K562 (cell line): Measurements from ENCODE around the gene SH3BP4. TPM values are rescaled to one million over a fixed set of nuclear protein-coding genes. Genes with fewer than 3 reads are reported as not detected.

Experiments
- ATAC-seq: fragments of 200-7000 bp; cut with Tn5 transposase; 3 replicates; pipeline ENCODE4 v1.9.1; 2020; ENCODE audit warnings: moderate library complexity
- BruUV-seq: library from RNA; stranded (reverse); fragments of 400-500 nt; replicated peaks from 2 replicates; lab custom pipeline; 2021; lab: Mats Ljungman, UMichigan
- CTCF ChIA-PET: fragments of 300-600 bp; formaldehyde crosslinking; extraction: SDS; loops from one replicate; lab custom pipeline; 2021; ENCODE audit warnings: low intra/inter-chr PET ratio; lab: Yijun Ruan, JAX
- POLR2A ChIA-PET: fragments of 300-600, 350-650 bp; sonication (Branson Sonifier 250); formaldehyde crosslinking; extraction: SDS; loops from one replicate; lab custom pipeline; 2021; ENCODE audit warnings: antibody characterized with exemption, inconsistent platforms; lab: Yijun Ruan, JAX
- DNase-seq, 4 experiments: peaks; one replicate each; pipeline versions ENCODE4 v3.0.0 to v3.0.0-alpha.2; 2011 to 2018; ENCODE audit warnings: low spot score in 3 of 4, mixed read lengths in 3 of 4; ENCODE audit errors: extremely low read depth in 1 of 4
- FAIRE-seq: peaks from 2 replicates; lab custom pipeline; 2011; peaks lifted over from hg19 to GRCh38; lab: Jason Lieb, UNC
- H2AFZ ChIP-seq: 2 replicates; pipeline ENCODE4 v1.6.0; 2011; ENCODE audit warnings: low read depth, low read length, control low read depth, inconsistent platforms
- H3K27ac ChIP-seq: fragments of 200-600 bp; 3 replicates; pipeline ENCODE4 v1.8.0; 2011; ENCODE audit warnings: low read depth, mild to moderate bottlenecking, control low read depth, inconsistent platforms, low read length, moderate library complexity, mixed read lengths; ENCODE audit errors: extremely low read depth
- H3K27me3 ChIP-seq, 2 experiments: fragments of 300-600 bp in 1 of 2; 2 replicates in 1 of 2; 3 replicates in 1 of 2; pipeline versions ENCODE4 v1.6.0 to v1.8.0; 2011; ENCODE audit warnings: inconsistent platforms in 2 of 2, low read length in 2 of 2, mild to moderate bottlenecking in 1 of 2, mixed read lengths in 1 of 2, moderate library complexity in 1 of 2; ENCODE audit not compliant: control insufficient read depth in 2 of 2, insufficient read depth in 2 of 2
- H3K36me3 ChIP-seq: fragments of 300-600 bp; 3 replicates; pipeline ENCODE4 v1.8.0; 2011; ENCODE audit warnings: mild to moderate bottlenecking, low read length, inconsistent platforms; ENCODE audit not compliant: control insufficient read depth, insufficient read depth
- H3K4me1 ChIP-seq, 2 experiments: fragments of 200-600 bp in 1 of 2; replicated peaks in 1 of 2; 2 replicates in 1 of 2; 3 replicates in 1 of 2; pipeline versions ENCODE4 v1.5.1 to v1.8.0; 2011; ENCODE audit warnings: inconsistent platforms in 2 of 2, low read length in 2 of 2, mild to moderate bottlenecking in 1 of 2, mixed read lengths in 1 of 2, moderate library complexity in 1 of 2; ENCODE audit not compliant: control insufficient read depth in 2 of 2, insufficient read depth in 2 of 2
- H3K4me2 ChIP-seq: 2 replicates; pipeline ENCODE4 v1.6.1; 2011; ENCODE audit warnings: low read length, control low read depth, inconsistent platforms, mixed read lengths; ENCODE audit not compliant: insufficient read depth
- H3K4me3 ChIP-seq: fragments of 200-600 bp; sonication (generic), shearing (Covaris generic); 2 replicates; pipeline ENCODE4 v1.5.1; 2016; ENCODE audit warnings: control low read depth, inconsistent platforms
- H3K79me2 ChIP-seq: fragments of 200-600 bp; 3 replicates; pipeline ENCODE4 v1.8.0; 2011; ENCODE audit warnings: low read length, inconsistent platforms; ENCODE audit not compliant: control insufficient read depth, insufficient read depth
- H3K9ac ChIP-seq, 2 experiments: 2 replicates each; pipeline versions ENCODE4 v1.6.0 to v1.6.1; 2011; ENCODE audit warnings: low read depth in 2 of 2, low read length in 2 of 2, control low read depth in 1 of 2, inconsistent platforms in 1 of 2, mild to moderate bottlenecking in 1 of 2, mixed read lengths in 1 of 2; ENCODE audit not compliant: insufficient read depth in 1 of 2
- H3K9me1 ChIP-seq: one replicate; pipeline ENCODE4 v1.6.0; 2011; ENCODE audit warnings: inconsistent platforms, mild to moderate bottlenecking, low read length, moderate library complexity; ENCODE audit not compliant: control insufficient read depth, insufficient read depth
- H3K9me3 ChIP-seq: replicated peaks from 2 replicates; pipeline ENCODE4 v1.5.1; 2011; ENCODE audit warnings: low read depth, low read length, inconsistent platforms; ENCODE audit not compliant: control insufficient read depth, insufficient read depth
- H4K20me1 ChIP-seq: replicated peaks from 2 replicates; pipeline ENCODE4 v1.6.1; 2011; ENCODE audit warnings: low read length, inconsistent platforms, mixed read lengths; ENCODE audit not compliant: control insufficient read depth, insufficient read depth
- WGBS: fragments of 100-300 bp; shearing (Covaris generic); methylation state at CpG from one replicate; pipeline ENCODE4 v1.1.6; 2016; ENCODE audit warnings: low coverage, mixed read lengths; ENCODE audit not compliant: insufficient coverage; ENCODE audit errors: missing lambda C conversion rate; 5-methylcytosine and 5-hydroxymethylcytosine counted together
- in situ Hi-C: fragments of 300-500 bp; cut with MboI; formaldehyde crosslinking; loops from 4 replicates; pipeline ENCODE4 v1.15.0; 2018; ENCODE audit warnings: inconsistent platforms, mixed read lengths
- intact Hi-C: fragments of 100-400 bp; cut with micrococcal nuclease; formaldehyde crosslinking; loops from 2 replicates; pipeline ENCODE4 v1.14.2; 2022
- polyA plus RNA-seq, 8 experiments: library from polyadenylated mRNA; depleted of rRNA in 4 of 8; stranded (reverse) in 5 of 8; unstranded in 3 of 8; fragments of >200 nt; fragmentation: Nextera tagmentation in 2 of 8; fragmentation: Illumina TruSeq in 1 of 8; extraction: Ambion mirVana in 2 of 8; extraction: Trizol in 1 of 8; gene quantifications; 2 replicates each; pipeline versions ENCODE4 v1.2.1 to v1.2.3, GENCODE V29; 2011 to 2014; ENCODE audit warnings: inconsistent platforms in 1 of 8, missing spikeins in 1 of 8
- total RNA-seq, 7 experiments: library from RNA; depleted of rRNA in 6 of 7; stranded (reverse); fragments of >200 nt in 6 of 7; fragmentation: Illumina TruSeq in 2 of 7; extraction: Trizol in 2 of 7; gene quantifications; 2 replicates each; pipeline versions ENCODE4 v1.2.1 to v1.2.3, GENCODE V29; 2011 to 2021; ENCODE audit warnings: low replicate concordance in 1 of 7
- TF ChIP-seq, protein P1 (sequence below): fragments of 250-450 bp; sonication (Bioruptor Pico); IDR thresholded peaks from 2 replicates; pipeline ENCODE4 v1.4.0; 2020; ENCODE audit warnings: mild to moderate bottlenecking, moderate library complexity
- TF ChIP-seq, protein P2 (sequence below): fragments of 250-450 bp; sonication (Bioruptor Pico); IDR thresholded peaks from 2 replicates; pipeline ENCODE4 v1.8.0; 2021; ENCODE audit warnings: borderline replicate concordance, mild to moderate bottlenecking, moderate library complexity; ENCODE audit not compliant: poor library complexity, severe bottlenecking

The SH3BP4 gene
- total and polyA plus RNA-seq, 9 of the 15 experiments (the other 6 are each of a cell fraction or from before 2014, with no cell fraction given): 0.03 to 0.28 (median 0.27) TPM; not detected in 6

DNA sequence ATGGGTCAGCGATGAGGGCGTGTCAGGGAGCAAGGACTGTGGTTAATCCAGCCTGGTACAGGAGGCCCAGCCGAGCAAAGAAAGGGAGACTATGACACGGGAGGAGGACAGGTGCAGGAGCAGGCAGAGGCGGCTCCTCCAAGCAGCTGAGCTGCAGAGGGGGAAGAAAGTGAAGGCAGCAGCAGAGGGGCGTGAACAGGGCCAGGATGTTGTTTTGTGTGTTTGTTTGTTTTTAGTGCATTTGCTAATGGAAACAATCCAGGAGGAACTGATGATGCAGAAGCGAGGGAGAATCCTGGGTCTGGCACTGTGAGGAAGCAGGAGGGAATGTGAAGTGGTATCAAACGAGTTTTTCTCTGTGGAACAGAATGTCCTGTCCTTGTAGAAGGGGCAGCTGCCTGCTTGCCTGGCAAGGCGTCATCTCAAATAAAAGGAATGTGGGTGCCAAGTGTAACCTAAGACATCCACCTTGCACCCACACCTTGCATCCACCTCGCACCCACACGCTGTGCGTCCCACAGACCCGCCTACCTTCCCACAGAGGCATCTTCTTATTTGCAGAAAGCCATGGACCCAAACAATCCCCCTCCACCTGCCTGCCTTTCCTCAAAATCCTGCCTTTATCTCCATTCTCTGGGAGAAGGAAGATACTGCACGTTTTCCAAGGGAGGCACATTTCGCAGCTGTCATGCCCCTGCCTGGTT, 134.8 kb downstream of the SH3BP4 start:
- BruUV-seq: no TSS peak
- no peaks in the 10 kb centered on the region for H3K36me3 ChIP-seq
- H2AFZ ChIP-seq: no peak overlapping the region
- no peak overlapping the region for H3K4me2 ChIP-seq
- 1% methylated on average over 10 of the region's 15 CpGs for WGBS
- no peak for FAIRE-seq
- H3K4me1 ChIP-seq: no peaks in the 10 kb centered on the region
- ChIA-PET CTCF (no interaction called here), POLR2A (no interaction called here)
- H3K27me3 ChIP-seq: peaks cover 0 to 6% of the 10 kb centered on the region in 2 experiments; a peak in 1 of 5 replicates
- in situ Hi-C loops: no loop called here
- intact Hi-C loops: no loop called here
- no peak overlapping the region for H3K9ac ChIP-seq
- no peaks in the 10 kb centered on the region for H4K20me1 ChIP-seq
- ATAC-seq: no peak
- no peaks in the 10 kb centered on the region for H3K79me2 ChIP-seq
- TF ChIP-seq, protein P1, sequence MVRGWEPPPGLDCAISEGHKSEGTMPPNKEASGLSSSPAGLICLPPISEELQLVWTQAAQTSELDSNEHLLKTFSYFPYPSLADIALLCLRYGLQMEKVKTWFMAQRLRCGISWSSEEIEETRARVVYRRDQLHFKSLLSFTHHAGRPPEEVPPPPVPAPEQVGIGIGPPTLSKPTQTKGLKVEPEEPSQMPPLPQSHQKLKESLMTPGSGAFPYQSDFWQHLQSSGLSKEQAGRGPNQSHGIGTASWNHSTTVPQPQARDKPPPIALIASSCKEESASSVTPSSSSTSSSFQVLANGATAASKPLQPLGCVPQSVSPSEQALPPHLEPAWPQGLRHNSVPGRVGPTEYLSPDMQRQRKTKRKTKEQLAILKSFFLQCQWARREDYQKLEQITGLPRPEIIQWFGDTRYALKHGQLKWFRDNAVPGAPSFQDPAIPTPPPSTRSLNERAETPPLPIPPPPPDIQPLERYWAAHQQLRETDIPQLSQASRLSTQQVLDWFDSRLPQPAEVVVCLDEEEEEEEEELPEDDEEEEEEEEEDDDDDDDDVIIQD: no peak
- TF ChIP-seq, protein P2, sequence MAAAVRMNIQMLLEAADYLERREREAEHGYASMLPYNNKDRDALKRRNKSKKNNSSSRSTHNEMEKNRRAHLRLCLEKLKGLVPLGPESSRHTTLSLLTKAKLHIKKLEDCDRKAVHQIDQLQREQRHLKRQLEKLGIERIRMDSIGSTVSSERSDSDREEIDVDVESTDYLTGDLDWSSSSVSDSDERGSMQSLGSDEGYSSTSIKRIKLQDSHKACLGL (CRISPR knock-in tag): no peak
- no peak for DNase-seq
- H3K9me3 ChIP-seq: no peaks in the 10 kb centered on the region
- no peak overlapping the region for H3K4me3 ChIP-seq
- no peak overlapping the region for H3K27ac ChIP-seq
- H3K9me1 ChIP-seq: no peaks in the 10 kb centered on the region
